K562 (cell line): ENCODE measurements around the gene RPTOR. TPM values are rescaled to one million over a fixed set of nuclear protein-coding genes. Genes with fewer than 3 reads are reported as not detected.

Source experiments
- ATAC-seq: fragments of 200-7000 bp; cut with Tn5 transposase; 3 replicates; pipeline ENCODE4 v1.9.1; 2020; ENCODE audit warnings: moderate library complexity
- BruUV-seq: library from RNA; stranded (reverse); fragments of 400-500 nt; replicated peaks from 2 replicates; lab custom pipeline; 2021; lab: Mats Ljungman, UMichigan
- CTCF ChIA-PET: fragments of 300-600 bp; formaldehyde crosslinking; extraction: SDS; loops from one replicate; lab custom pipeline; 2021; ENCODE audit warnings: low intra/inter-chr PET ratio; lab: Yijun Ruan, JAX
- POLR2A ChIA-PET: fragments of 300-600, 350-650 bp; sonication (Branson Sonifier 250); formaldehyde crosslinking; extraction: SDS; loops from one replicate; lab custom pipeline; 2021; ENCODE audit warnings: antibody characterized with exemption, inconsistent platforms; lab: Yijun Ruan, JAX
- DNase-seq, 4 experiments: peaks; one replicate each; pipeline versions ENCODE4 v3.0.0 to v3.0.0-alpha.2; 2011 to 2018; ENCODE audit warnings: low spot score in 3 of 4, mixed read lengths in 3 of 4; ENCODE audit errors: extremely low read depth in 1 of 4
- FAIRE-seq: peaks from 2 replicates; lab custom pipeline; 2011; peaks lifted over from hg19 to GRCh38; lab: Jason Lieb, UNC
- H2AFZ ChIP-seq: 2 replicates; pipeline ENCODE4 v1.6.0; 2011; ENCODE audit warnings: low read depth, low read length, control low read depth, inconsistent platforms
- H3K27ac ChIP-seq: fragments of 200-600 bp; 3 replicates; pipeline ENCODE4 v1.8.0; 2011; ENCODE audit warnings: low read depth, mild to moderate bottlenecking, control low read depth, inconsistent platforms, low read length, moderate library complexity, mixed read lengths; ENCODE audit errors: extremely low read depth
- H3K27me3 ChIP-seq, 2 experiments: fragments of 300-600 bp in 1 of 2; 2 replicates in 1 of 2; 3 replicates in 1 of 2; pipeline versions ENCODE4 v1.6.0 to v1.8.0; 2011; ENCODE audit warnings: inconsistent platforms in 2 of 2, low read length in 2 of 2, mild to moderate bottlenecking in 1 of 2, mixed read lengths in 1 of 2, moderate library complexity in 1 of 2; ENCODE audit not compliant: control insufficient read depth in 2 of 2, insufficient read depth in 2 of 2
- H3K36me3 ChIP-seq: fragments of 300-600 bp; 3 replicates; pipeline ENCODE4 v1.8.0; 2011; ENCODE audit warnings: mild to moderate bottlenecking, low read length, inconsistent platforms; ENCODE audit not compliant: control insufficient read depth, insufficient read depth
- H3K4me1 ChIP-seq, 2 experiments: fragments of 200-600 bp in 1 of 2; replicated peaks in 1 of 2; 2 replicates in 1 of 2; 3 replicates in 1 of 2; pipeline versions ENCODE4 v1.5.1 to v1.8.0; 2011; ENCODE audit warnings: inconsistent platforms in 2 of 2, low read length in 2 of 2, mild to moderate bottlenecking in 1 of 2, mixed read lengths in 1 of 2, moderate library complexity in 1 of 2; ENCODE audit not compliant: control insufficient read depth in 2 of 2, insufficient read depth in 2 of 2
- H3K4me2 ChIP-seq: 2 replicates; pipeline ENCODE4 v1.6.1; 2011; ENCODE audit warnings: low read length, control low read depth, inconsistent platforms, mixed read lengths; ENCODE audit not compliant: insufficient read depth
- H3K4me3 ChIP-seq: fragments of 200-600 bp; sonication (generic), shearing (Covaris generic); 2 replicates; pipeline ENCODE4 v1.5.1; 2016; ENCODE audit warnings: control low read depth, inconsistent platforms
- H3K79me2 ChIP-seq: fragments of 200-600 bp; 3 replicates; pipeline ENCODE4 v1.8.0; 2011; ENCODE audit warnings: low read length, inconsistent platforms; ENCODE audit not compliant: control insufficient read depth, insufficient read depth
- H3K9ac ChIP-seq, 2 experiments: 2 replicates each; pipeline versions ENCODE4 v1.6.0 to v1.6.1; 2011; ENCODE audit warnings: low read depth in 2 of 2, low read length in 2 of 2, control low read depth in 1 of 2, inconsistent platforms in 1 of 2, mild to moderate bottlenecking in 1 of 2, mixed read lengths in 1 of 2; ENCODE audit not compliant: insufficient read depth in 1 of 2
- H3K9me1 ChIP-seq: one replicate; pipeline ENCODE4 v1.6.0; 2011; ENCODE audit warnings: inconsistent platforms, mild to moderate bottlenecking, low read length, moderate library complexity; ENCODE audit not compliant: control insufficient read depth, insufficient read depth
- H3K9me3 ChIP-seq: replicated peaks from 2 replicates; pipeline ENCODE4 v1.5.1; 2011; ENCODE audit warnings: low read depth, low read length, inconsistent platforms; ENCODE audit not compliant: control insufficient read depth, insufficient read depth
- H4K20me1 ChIP-seq: replicated peaks from 2 replicates; pipeline ENCODE4 v1.6.1; 2011; ENCODE audit warnings: low read length, inconsistent platforms, mixed read lengths; ENCODE audit not compliant: control insufficient read depth, insufficient read depth
- ATF4 ChIP-seq: fragments of 450-650 bp; formaldehyde crosslinking; IDR thresholded peaks from 2 replicates; pipeline ENCODE4 v1.4.0; 2022; ENCODE audit warnings: mild to moderate bottlenecking, moderate library complexity
- FOXO4 ChIP-seq: fragments of 450-650 bp; formaldehyde crosslinking; IDR thresholded peaks from 2 replicates; pipeline ENCODE4 v1.4.0; 2020; ENCODE audit warnings: mild to moderate bottlenecking, moderate library complexity
- SIX5 ChIP-seq, 2 experiments: IDR thresholded peaks; 2 replicates each; pipeline ENCODE4 v1.6.1; 2011; ENCODE audit warnings: low read length in 2 of 2, borderline replicate concordance in 1 of 2, low read depth in 1 of 2, mild to moderate bottlenecking in 1 of 2, moderate library complexity in 1 of 2; ENCODE audit not compliant: insufficient read depth in 1 of 2
- SLC30A9 ChIP-seq: fragments of 250-450 bp; sonication (Bioruptor Pico); IDR thresholded peaks from 2 replicates; pipeline ENCODE4 v1.8.0; 2022; ENCODE audit warnings: mild to moderate bottlenecking, moderate library complexity
- STAT5A ChIP-seq: IDR thresholded peaks from 2 replicates; pipeline ENCODE4 v1.6.1; 2012; ENCODE audit warnings: low read length, inconsistent platforms, borderline replicate concordance
- ZNF436 ChIP-seq: fragments of 250-450, 450-650 bp; sonication (Bioruptor Pico); formaldehyde crosslinking; IDR thresholded peaks from 2 replicates; pipeline ENCODE4 v1.7.0; 2020; ENCODE audit warnings: mild to moderate bottlenecking
- ZNF77 ChIP-seq: fragments of 250-450 bp; sonication (Bioruptor Pico); IDR thresholded peaks from 2 replicates; pipeline ENCODE4 v1.5.0; 2020
- WGBS: fragments of 100-300 bp; shearing (Covaris generic); methylation state at CpG from one replicate; pipeline ENCODE4 v1.1.6; 2016; ENCODE audit warnings: low coverage, mixed read lengths; ENCODE audit not compliant: insufficient coverage; ENCODE audit errors: missing lambda C conversion rate; 5-methylcytosine and 5-hydroxymethylcytosine counted together
- in situ Hi-C: fragments of 300-500 bp; cut with MboI; formaldehyde crosslinking; loops from 4 replicates; pipeline ENCODE4 v1.15.0; 2018; ENCODE audit warnings: inconsistent platforms, mixed read lengths
- intact Hi-C: fragments of 100-400 bp; cut with micrococcal nuclease; formaldehyde crosslinking; loops from 2 replicates; pipeline ENCODE4 v1.14.2; 2022
- polyA plus RNA-seq, 8 experiments: library from polyadenylated mRNA; depleted of rRNA in 4 of 8; stranded (reverse) in 5 of 8; unstranded in 3 of 8; fragments of >200 nt; fragmentation: Nextera tagmentation in 2 of 8; fragmentation: Illumina TruSeq in 1 of 8; extraction: Ambion mirVana in 2 of 8; extraction: Trizol in 1 of 8; gene quantifications; 2 replicates each; pipeline versions ENCODE4 v1.2.1 to v1.2.3, GENCODE V29; 2011 to 2014; ENCODE audit warnings: inconsistent platforms in 1 of 8, missing spikeins in 1 of 8
- total RNA-seq, 7 experiments: library from RNA; depleted of rRNA in 6 of 7; stranded (reverse); fragments of >200 nt in 6 of 7; fragmentation: Illumina TruSeq in 2 of 7; extraction: Trizol in 2 of 7; gene quantifications; 2 replicates each; pipeline versions ENCODE4 v1.2.1 to v1.2.3, GENCODE V29; 2011 to 2021; ENCODE audit warnings: low replicate concordance in 1 of 7

The RPTOR gene
- total and polyA plus RNA-seq, 9 of the 15 experiments (the other 6 are each of a cell fraction or from before 2014, with no cell fraction given), result 0.24 to 54.1 (median 10.2) TPM

- POLR2A ChIA-PET, result interaction anchor here (0.9 to 1.1 kb wide), 2 partner anchors 8 to 40 kb away, joined by 3 to 4 read pairs; no protein-coding TSS in a partner anchor
- DNase-seq, result no peak
- H3K36me3 ChIP-seq, result no peaks in the 10 kb centered on the region; the same call in 2 of the 3 replicates
- FAIRE-seq, result no peak
- WGBS, result 93% methylated on average over 7 of the region's 7 CpGs
- H3K4me1 ChIP-seq, result peaks cover 0 to 17% of the 10 kb centered on the region in 2 experiments; a peak in 2 of 5 replicates
- H3K27me3 ChIP-seq, result no peaks in the 10 kb centered on the region
- H3K9ac ChIP-seq, result no peak overlapping the region; a peak in 1 of 4 replicates
- H3K27ac ChIP-seq, result no peak overlapping the region
- TF ChIP-seq ATF4 (CRISPR knock-in tag) (no peak), FOXO4 (CRISPR knock-in tag) (no peak), ZNF436 (CRISPR knock-in tag) (no peak), SIX5 (IDR thresholded peaks at IDR 0.05; ENCODE audit: borderline replicate concordance in 1 of 2, insufficient read depth in 1 of 2, low read depth in 1 of 2, low read length in 2 of 2) (no peak), STAT5A (no peak), ZNF77 (CRISPR knock-in tag) (no peak), SLC30A9 (CRISPR knock-in tag) (no peak)
- BruUV-seq, result no TSS peak
- H3K4me2 ChIP-seq, result no peak overlapping the region
- peaks cover 18% of the 10 kb centered on the region; the same call in 2 of the 3 replicates for H3K79me2 ChIP-seq
- intact Hi-C loops (no loop called here), in situ Hi-C loops (no loop called here)
- no peak overlapping the region for H2AFZ ChIP-seq
- no peaks in the 10 kb centered on the region for H3K9me3 ChIP-seq
- peaks cover 14% of the 10 kb centered on the region; the same call in 1 of the 2 replicates for H4K20me1 ChIP-seq
- peaks cover 3% of the 10 kb centered on the region for H3K9me1 ChIP-seq
- CTCF ChIA-PET, result no interaction called here
- ATAC-seq, result no peak
- H3K4me3 ChIP-seq, result no peak overlapping the region
Observed at GRCh38 chr17:80676096-80676466, 131.4 kb downstream of the RPTOR start.
